GM19043 (cell line): ENCODE measurements around the gene ANO9.
"Not testable (repeated sequence)": the region's sequence is repeated elsewhere in the genome, so short reads cannot be mapped to it uniquely, and the experiment has no call there.

Source experiments
- ATAC-seq: cut with Tn5 transposase; IDR thresholded peaks from one replicate; pipeline ENCODE4 v1.9.1; 2021; ENCODE audit warnings: low read depth; ENCODE audit not compliant: unreplicated experiment

Gene ANO9

GRCh38 chr11:437228-437870 lies 4.5 kb downstream of the ANO9 start:
- ATAC-seq, result no peak

- ATAC-seq, result not testable (repeated sequence)
Measured at GRCh38 chr11:434999-435740, 6.6 kb downstream of the ANO9 start.

- ATAC-seq, result no peak
Measured at GRCh38 chr11:434496-434895, 7.3 kb downstream of the ANO9 start.

GRCh38 chr11:433641-434040 lies 8.2 kb downstream of the ANO9 start:
- ATAC-seq, result no peak

GRCh38 chr11:433111-433510 lies 8.7 kb downstream of the ANO9 start:
- no peak for ATAC-seq

- no peak for ATAC-seq
Measured at GRCh38 chr11:432501-433100, 9.2 kb downstream of the ANO9 start.

- ATAC-seq, result no peak
Measured at GRCh38 chr11:431921-432320, 9.9 kb downstream of the ANO9 start.

GRCh38 chr11:429931-430456 lies 11.8 kb downstream of the ANO9 start:
- ATAC-seq, result no peak

GRCh38 chr11:429391-429790 lies 12.4 kb downstream of the ANO9 start:
- no peak for ATAC-seq

GRCh38 chr11:428295-428694 lies 13.5 kb downstream of the ANO9 start:
- ATAC-seq, result no peak

- ATAC-seq, result no peak
Measured at GRCh38 chr11:426851-427250, 15.0 kb downstream of the ANO9 start.

- no peak for ATAC-seq
Measured at GRCh38 chr11:425301-425700, 16.5 kb downstream of the ANO9 start.

- not testable (repeated sequence) for ATAC-seq
Measured at GRCh38 chr11:424766-425165, 17.0 kb downstream of the ANO9 start.

- no peak for ATAC-seq
Measured at GRCh38 chr11:424232-424631, 17.6 kb downstream of the ANO9 start.

GRCh38 chr11:422249-422656 lies 19.6 kb downstream of the ANO9 start:
- no peak for ATAC-seq

GRCh38 chr11:420911-421321 lies 20.9 kb downstream of the ANO9 start:
- no peak for ATAC-seq

- ATAC-seq, result no peak
Measured at GRCh38 chr11:420054-420910, 21.5 kb downstream of the ANO9 start.

GRCh38 chr11:419248-420005 lies 22.4 kb downstream of the ANO9 start:
- ATAC-seq, result no peak

- ATAC-seq, result no peak
Measured at GRCh38 chr11:418343-419247, 23.2 kb downstream of the ANO9 start.
